ENCODE results near the gene ATPAF1.
"Not testable (repeated sequence)": the region's sequence is repeated elsewhere in the genome, so short reads cannot be mapped to it uniquely, and the experiment has no call there.

The ATPAF1 gene

GRCh38 chr1:46670134-46670533, 2.0 kb upstream of the ATPAF1 start:
- H4K20me1 ChIP-seq = no peaks in the 10 kb centered on the region
- H3K4me1 ChIP-seq = peaks cover 14% of the 10 kb centered on the region
- peaks cover 31% of the 10 kb centered on the region for H3K36me3 ChIP-seq
- H3K27ac ChIP-seq = no peak overlapping the region
- no peak for TF ChIP-seq Cebpa-rat (IDR thresholded peaks at IDR 0.05)
- H3K4me2 ChIP-seq = no peak overlapping the region
- H3K4me3 ChIP-seq = no peak overlapping the region
- no peaks in the 10 kb centered on the region for H3K9me3 ChIP-seq
- no peak overlapping the region for H3K9ac ChIP-seq
- H3K27me3 ChIP-seq = no peaks in the 10 kb centered on the region

- H3K9me3 ChIP-seq = no peaks in the 10 kb centered on the region
- no peaks in the 10 kb centered on the region for H4K20me1 ChIP-seq
- no peak overlapping the region; the same call in 1 of the 2 replicates for H3K4me2 ChIP-seq
- H3K27me3 ChIP-seq = no peaks in the 10 kb centered on the region
- peaks cover 14% of the 10 kb centered on the region for H3K4me1 ChIP-seq
- H3K27ac ChIP-seq = no peak overlapping the region
- H3K36me3 ChIP-seq = peaks cover 31% of the 10 kb centered on the region
- H3K4me3 ChIP-seq = no peak overlapping the region
- H3K9ac ChIP-seq = no peak overlapping the region
- no peak for TF ChIP-seq Cebpa-rat (IDR thresholded peaks at IDR 0.05)
Measured at GRCh38 chr1:46665983-46666382, 2.2 kb downstream of the ATPAF1 start.

DNA sequence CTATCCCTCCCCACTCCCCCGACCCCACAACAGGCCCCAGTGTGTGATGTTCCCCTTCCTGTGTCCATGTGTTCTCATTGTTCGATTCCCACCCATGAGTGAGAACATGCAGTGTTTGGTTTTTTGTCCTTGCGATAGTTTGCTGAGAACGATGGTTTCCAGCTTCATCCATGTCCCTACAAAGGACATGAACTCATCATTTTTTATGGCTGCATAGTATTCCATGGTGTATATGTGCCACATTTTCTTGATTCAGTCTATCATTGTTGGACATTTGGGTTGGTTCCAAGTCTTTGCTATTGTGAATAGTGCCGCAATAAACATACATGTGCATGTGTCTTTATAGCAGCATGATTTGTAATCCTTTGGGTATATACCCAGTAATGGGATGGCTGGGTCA, 5.2 kb downstream of the ATPAF1 start:
- H4K20me1 ChIP-seq, H3K27ac ChIP-seq, H3K9ac ChIP-seq, H3K9me3 ChIP-seq, H3K4me3 ChIP-seq, H3K4me2 ChIP-seq, H3K27me3 ChIP-seq: not testable (repeated sequence)
- H3K4me1 ChIP-seq = peaks cover 14% of the 10 kb centered on the region
- H3K36me3 ChIP-seq = peaks cover 51% of the 10 kb centered on the region

DNA sequence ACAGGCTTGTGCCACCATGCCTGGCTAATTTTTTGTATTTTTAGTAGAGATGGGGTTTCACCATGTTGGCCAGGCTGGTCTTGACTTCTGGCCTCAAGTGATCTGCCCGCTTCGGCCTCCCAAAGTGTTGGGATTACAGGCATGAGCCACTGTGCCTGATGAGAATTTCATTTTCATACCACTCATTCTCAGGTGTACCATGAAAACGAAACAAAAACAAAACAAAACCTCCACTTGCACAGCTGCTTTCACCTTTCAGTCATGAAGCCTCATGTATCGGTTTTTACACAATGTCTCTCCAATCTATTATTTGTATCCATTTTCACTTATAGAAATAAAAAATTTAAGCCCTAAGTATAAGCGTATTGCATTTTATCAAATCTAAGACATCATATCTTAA, 8.0 kb downstream of the ATPAF1 start:
- not testable (repeated sequence) for H4K20me1 ChIP-seq, H3K4me3 ChIP-seq, H3K4me2 ChIP-seq, H3K4me1 ChIP-seq, H3K9me3 ChIP-seq, H3K27ac ChIP-seq, H3K9ac ChIP-seq, H3K27me3 ChIP-seq
- peaks cover 66% of the 10 kb centered on the region for H3K36me3 ChIP-seq

- Histone ChIP-seq H3K9me3 (peaks cover 7% of the 10 kb centered on the region; the same call in 1 of the 2 replicates), H3K9ac (no peak overlapping the region), H4K20me1 (no peaks in the 10 kb centered on the region), H3K36me3 (peaks cover 65% of the 10 kb centered on the region), H3K27me3 (no peaks in the 10 kb centered on the region), H3K27ac (no peak overlapping the region), H3K4me2 (no peak overlapping the region), H3K4me3 (no peak overlapping the region), H3K4me1 (no peaks in the 10 kb centered on the region)
- no peak for TF ChIP-seq Cebpa-rat (IDR thresholded peaks at IDR 0.05)
Measured at GRCh38 chr1:46659307-46659870, 8.8 kb downstream of the ATPAF1 start.

GRCh38 chr1:46657775-46658174, 10.4 kb downstream of the ATPAF1 start:
- no peaks in the 10 kb centered on the region for H3K27me3 ChIP-seq
- no peak overlapping the region for H3K4me2 ChIP-seq
- no peaks in the 10 kb centered on the region for H3K4me1 ChIP-seq
- no peak overlapping the region for H3K27ac ChIP-seq
- H3K36me3 ChIP-seq = peaks cover 67% of the 10 kb centered on the region
- TF ChIP-seq Cebpa-rat (IDR thresholded peaks at IDR 0.05) = no peak
- no peaks in the 10 kb centered on the region for H4K20me1 ChIP-seq
- H3K9me3 ChIP-seq = peaks cover 7% of the 10 kb centered on the region; the same call in 1 of the 2 replicates
- H3K9ac ChIP-seq = no peak overlapping the region
- H3K4me3 ChIP-seq = no peak overlapping the region

DNA sequence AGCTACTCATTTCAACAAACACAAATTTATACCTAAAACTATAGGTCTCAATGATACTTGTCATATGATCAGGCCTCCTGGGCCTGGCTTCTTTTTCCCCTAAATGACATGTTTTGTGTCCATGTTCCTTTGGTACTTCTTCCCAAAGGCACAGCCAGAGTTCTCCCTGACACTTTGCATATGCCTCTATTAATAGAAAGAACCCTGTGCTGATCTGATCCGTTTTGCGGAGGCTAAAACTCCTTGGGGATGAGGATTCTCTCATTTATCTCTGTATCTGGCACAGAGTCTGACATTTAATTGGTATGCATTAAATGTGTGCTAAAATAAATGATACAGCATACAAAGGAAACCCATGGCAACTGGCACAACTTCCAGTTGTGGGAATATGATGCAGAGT, 11.5 kb downstream of the ATPAF1 start:
- no peak for TF ChIP-seq Cebpa-rat (IDR thresholded peaks at IDR 0.05)

DNA sequence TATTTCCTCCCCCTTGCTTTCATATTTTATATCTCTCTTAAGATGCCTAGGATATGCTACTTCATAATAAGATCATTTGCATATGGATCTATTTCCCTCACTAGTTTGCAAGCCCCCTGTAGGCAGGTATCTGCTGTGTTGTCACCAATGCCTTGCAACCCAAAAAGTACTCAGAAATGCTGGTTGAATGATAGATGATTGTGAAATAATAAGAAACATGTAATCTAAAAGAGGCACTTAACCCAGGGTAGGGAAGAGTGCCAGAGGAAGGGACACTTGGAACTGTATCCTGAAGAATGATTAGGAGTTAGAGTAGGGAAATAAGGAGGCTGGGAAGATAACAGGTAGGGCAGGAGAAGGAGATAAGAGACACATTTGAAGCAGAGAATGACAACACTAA, 12.3 kb downstream of the ATPAF1 start:
- Histone ChIP-seq H3K4me2 (no peak overlapping the region), H3K9ac (no peak overlapping the region), H4K20me1 (no peaks in the 10 kb centered on the region), H3K9me3 (peaks cover 7% of the 10 kb centered on the region; the same call in 1 of the 2 replicates), H3K27ac (no peak overlapping the region), H3K27me3 (no peaks in the 10 kb centered on the region), H3K4me3 (no peak overlapping the region), H3K4me1 (no peaks in the 10 kb centered on the region), H3K36me3 (peaks cover 74% of the 10 kb centered on the region)
- TF ChIP-seq Cebpa-rat (IDR thresholded peaks at IDR 0.05) = peak; percentile 23; the same call in 1 of the 2 replicates

More for the DNA sequence above, 11.5 kb downstream of the ATPAF1 start:
- Histone ChIP-seq H3K9ac (no peak overlapping the region), H3K9me3 (peaks cover 7% of the 10 kb centered on the region; the same call in 1 of the 2 replicates), H3K27ac (no peak overlapping the region), H3K4me2 (no peak overlapping the region), H4K20me1 (no peaks in the 10 kb centered on the region), H3K27me3 (no peaks in the 10 kb centered on the region), H3K4me1 (no peaks in the 10 kb centered on the region), H3K36me3 (peaks cover 74% of the 10 kb centered on the region), H3K4me3 (no peak overlapping the region)

DNA sequence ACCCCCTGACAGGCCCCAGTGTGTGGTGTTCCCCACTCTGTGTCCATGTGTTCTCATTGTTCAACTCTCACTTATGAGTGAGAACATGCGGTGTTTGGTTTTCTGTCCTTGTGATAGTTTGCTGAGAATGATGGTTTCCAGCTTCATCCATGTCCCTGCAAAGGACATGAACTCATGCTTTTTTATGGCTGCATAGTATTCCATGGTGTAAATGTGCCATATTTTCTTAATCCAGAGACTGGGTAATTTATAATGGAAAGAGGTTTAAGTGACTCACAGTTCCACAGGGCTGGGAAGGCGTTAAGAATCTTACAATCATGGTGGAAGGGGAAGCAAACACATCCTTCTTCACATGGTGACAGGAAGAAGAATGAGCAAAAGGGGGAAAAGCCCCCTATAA, 13.5 kb downstream of the ATPAF1 start:
- H3K4me2 ChIP-seq, H3K9ac ChIP-seq, H3K4me1 ChIP-seq, H4K20me1 ChIP-seq, H3K27ac ChIP-seq, H3K4me3 ChIP-seq, H3K27me3 ChIP-seq: not testable (repeated sequence)
- H3K9me3 ChIP-seq = peaks cover 17% of the 10 kb centered on the region
- peaks cover 81% of the 10 kb centered on the region for H3K36me3 ChIP-seq

DNA sequence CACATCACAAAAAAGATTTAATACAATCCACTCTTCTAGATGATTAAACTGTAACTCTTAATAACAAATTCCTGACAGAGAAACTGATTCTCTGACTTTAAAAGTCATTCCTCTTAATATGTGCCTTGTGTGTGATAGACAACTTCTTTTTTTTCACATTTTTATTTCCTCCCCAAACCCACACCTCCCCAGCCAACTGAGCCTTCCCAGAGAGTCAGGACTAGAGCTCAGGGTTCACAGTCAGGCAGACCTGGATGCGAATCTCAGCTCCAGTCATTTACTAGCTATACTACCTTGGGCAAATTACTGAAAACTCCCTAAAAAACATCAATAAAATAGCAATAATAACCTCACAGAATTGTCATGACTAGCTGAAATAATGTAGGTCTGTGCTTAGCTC, 14.2 kb downstream of the ATPAF1 start:
- Histone ChIP-seq H3K4me2 (no peak overlapping the region), H4K20me1 (no peaks in the 10 kb centered on the region), H3K27ac (no peak overlapping the region), H3K9ac (no peak overlapping the region), H3K4me1 (no peaks in the 10 kb centered on the region), H3K4me3 (no peak overlapping the region), H3K9me3 (peaks cover 22% of the 10 kb centered on the region), H3K27me3 (no peaks in the 10 kb centered on the region), H3K36me3 (peaks cover 81% of the 10 kb centered on the region)
- TF ChIP-seq Cebpa-rat (IDR thresholded peaks at IDR 0.05) = no peak

GRCh38 chr1:46653405-46653958, 14.7 kb downstream of the ATPAF1 start:
- Histone ChIP-seq H3K36me3 (peaks cover 83% of the 10 kb centered on the region), H3K4me2 (no peak overlapping the region), H3K9ac (no peak overlapping the region), H3K27me3 (no peaks in the 10 kb centered on the region), H3K4me3 (no peak overlapping the region), H4K20me1 (no peaks in the 10 kb centered on the region), H3K9me3 (peaks cover 26% of the 10 kb centered on the region), H3K27ac (no peak overlapping the region), H3K4me1 (no peaks in the 10 kb centered on the region)
- TF ChIP-seq Cebpa-rat (IDR thresholded peaks at IDR 0.05) = no peak

Measured in BLaER1 (cell line).